ENCODE data around the gene ADH4. TPM values are rescaled to one million over a fixed set of nuclear protein-coding genes. Genes with fewer than 3 reads are reported as not detected.
"Not testable (repeated sequence)": the region's sequence is repeated elsewhere in the genome, so short reads cannot be mapped to it uniquely, and the experiment has no call there.

The ADH4 gene
- total and polyA plus RNA-seq, 9 of the 15 experiments (the other 6 are each of a cell fraction or from before 2014, with no cell fraction given) = not detected

- CTCF ChIA-PET (ENCODE audit: low intra/inter-chr PET ratio) = no interaction called here
- POLR2A ChIA-PET = no interaction called here
- no peak for TF ChIP-seq ZNF449 (CRISPR knock-in tag; IDR thresholded peaks at IDR 0.05)
- no peak for TF ChIP-seq TRIM24 (IDR thresholded peaks at IDR 0.05)
- no peak for TF ChIP-seq HNRNPLL (IDR thresholded peaks at IDR 0.05; ENCODE audit: low read depth, low read length, poor library complexity, severe bottlenecking)
- Histone ChIP-seq H3K9me1 (ENCODE audit: control insufficient read depth, insufficient read depth, low read length) (no peaks in the 10 kb centered on the region), H3K4me2 (ENCODE audit: insufficient read depth, low read length) (no peak overlapping the region), H3K36me3 (ENCODE audit: control insufficient read depth, insufficient read depth, low read length) (peaks cover 87% of the 10 kb centered on the region), H3K9me3 (replicated peaks; ENCODE audit: control insufficient read depth, insufficient read depth, low read depth, low read length) (no peaks in the 10 kb centered on the region), H3K27me3 (ENCODE audit: control insufficient read depth in 2 of 2, insufficient read depth in 2 of 2, low read length in 2 of 2) (no peaks in the 10 kb centered on the region), H3K4me1 (replicated peaks in 1 of 2; ENCODE audit: control insufficient read depth in 2 of 2, insufficient read depth in 2 of 2, low read length in 2 of 2) (peaks cover 0 to 4% of the 10 kb centered on the region in 2 experiments; a peak in 3 of 5 replicates), H2AFZ (ENCODE audit: low read depth, low read length) (no peak overlapping the region), H3K79me2 (ENCODE audit: control insufficient read depth, insufficient read depth, low read length) (peaks cover 38% of the 10 kb centered on the region), H3K4me3 (no peak overlapping the region), H4K20me1 (replicated peaks; ENCODE audit: control insufficient read depth, insufficient read depth, low read length) (no peaks in the 10 kb centered on the region; the same call in 1 of the 2 replicates), H3K9ac (ENCODE audit: insufficient read depth in 1 of 2, low read depth in 2 of 2, low read length in 2 of 2) (no peak overlapping the region), H3K27ac (ENCODE audit: extremely low read depth, low read depth, low read length) (no peak overlapping the region)
- no peak for ATAC-seq
- WGBS (ENCODE audit: insufficient coverage, low coverage, missing lambda C conversion rate) = 97% methylated on average over 5 of the region's 5 CpGs
- in situ Hi-C loops (cut with MboI) = no loop called here
- intact Hi-C loops (cut with micrococcal nuclease) = no loop called here
- no TSS peak for BruUV-seq (replicated peaks)
- no peak for DNase-seq (ENCODE audit: extremely low read depth in 1 of 4, low spot score in 3 of 4)
- FAIRE-seq = no peak
Measured at GRCh38 chr4:99082192-99082591, 61.9 kb downstream of the ADH4 start.

- H3K9me3 ChIP-seq (replicated peaks; ENCODE audit: control insufficient read depth, insufficient read depth, low read depth, low read length); H4K20me1 ChIP-seq (replicated peaks; ENCODE audit: control insufficient read depth, insufficient read depth, low read length); H3K4me2 ChIP-seq (ENCODE audit: insufficient read depth, low read length); H3K27me3 ChIP-seq (ENCODE audit: control insufficient read depth in 2 of 2, insufficient read depth in 2 of 2, low read length in 2 of 2); H3K4me1 ChIP-seq (replicated peaks in 1 of 2; ENCODE audit: control insufficient read depth in 2 of 2, insufficient read depth in 2 of 2, low read length in 2 of 2); H2AFZ ChIP-seq (ENCODE audit: low read depth, low read length); ATAC-seq; intact Hi-C loops (cut with micrococcal nuclease); H3K9me1 ChIP-seq (ENCODE audit: control insufficient read depth, insufficient read depth, low read length); H3K27ac ChIP-seq (ENCODE audit: extremely low read depth, low read depth, low read length); H3K4me3 ChIP-seq; H3K9ac ChIP-seq (ENCODE audit: insufficient read depth in 1 of 2, low read depth in 2 of 2, low read length in 2 of 2); CTCF ChIA-PET (ENCODE audit: low intra/inter-chr PET ratio); BruUV-seq (replicated peaks); in situ Hi-C loops (cut with MboI); FAIRE-seq; DNase-seq (ENCODE audit: extremely low read depth in 1 of 4, low spot score in 3 of 4); POLR2A ChIA-PET: not testable (repeated sequence)
- Histone ChIP-seq H3K36me3 (ENCODE audit: control insufficient read depth, insufficient read depth, low read length) (peaks cover 100% of the 10 kb centered on the region), H3K79me2 (ENCODE audit: control insufficient read depth, insufficient read depth, low read length) (peaks cover 25% of the 10 kb centered on the region)
- WGBS (ENCODE audit: insufficient coverage, low coverage, missing lambda C conversion rate) = 64% methylated on average over 6 of the region's 6 CpGs
Measured at GRCh38 chr4:99080869-99081268, 63.2 kb downstream of the ADH4 start.

Measured in K562 (cell line).